ENCODE results near the gene NXT1. TPM values are rescaled to one million over a fixed set of nuclear protein-coding genes. Genes with fewer than 3 reads are reported as not detected.

Gene NXT1
- total RNA-seq, 1 experiment from 2014 or later: 98.0 TPM

GRCh38 chr20:23315099-23315498 lies 35.5 kb upstream of the NXT1 start:
- Histone ChIP-seq H3K4me3 (ENCODE audit: low read length) (no peak overlapping the region), H3K27me3 (ENCODE audit: low read length) (peaks cover 65% of the 10 kb centered on the region), H3K9me2 (replicated peaks; ENCODE audit: low read length) (no peaks in the 10 kb centered on the region), H2AFZ (ENCODE audit: low read length) (no peak overlapping the region), H3K4me2 (ENCODE audit: low read length) (no peak overlapping the region), H3K9me3 (ENCODE audit: low read length) (no peaks in the 10 kb centered on the region), H3F3A (ENCODE audit: low read length, unreplicated experiment) (no peaks in the 10 kb centered on the region), H3K27ac (ENCODE audit: low read length) (no peak overlapping the region), H3K36me3 (ENCODE audit: low read depth, low read length) (no peaks in the 10 kb centered on the region), H4K20me1 (ENCODE audit: low read length) (no peaks in the 10 kb centered on the region), H3K4me1 (ENCODE audit: insufficient read depth, low read length) (no peaks in the 10 kb centered on the region), H3K79me2 (ENCODE audit: low read length) (no peaks in the 10 kb centered on the region), H3K9ac (ENCODE audit: low read length) (no peak overlapping the region)
- no peak for ATAC-seq
- TF ChIP-seq EZH2phosphoT487 (IDR thresholded peaks at IDR 0.05; ENCODE audit: borderline replicate concordance, low read length) (no peak), CTCF (conservative IDR thresholded peaks at IDR 0.05; ENCODE audit: low read depth, low read length) (no peak), EZH2 (IDR thresholded peaks at IDR 0.05; ENCODE audit: low read length, unreplicated experiment) (no peak)
- BruUV-seq (replicated peaks): no TSS peak
- POLR2A ChIA-PET (ENCODE audit: unreplicated experiment): no interaction called here
- no peak for DNase-seq
- intact Hi-C loops (cut with micrococcal nuclease): no loop called here
- CTCF ChIA-PET: no interaction called here

GRCh38 chr20:23316626-23317025 lies 34.0 kb upstream of the NXT1 start:
- Histone ChIP-seq H2AFZ (ENCODE audit: low read length) (no peak overlapping the region), H3K27ac (ENCODE audit: low read length) (no peak overlapping the region), H3K9me2 (replicated peaks; ENCODE audit: low read length) (no peaks in the 10 kb centered on the region), H3F3A (ENCODE audit: low read length, unreplicated experiment) (no peaks in the 10 kb centered on the region), H3K9me3 (ENCODE audit: low read length) (no peaks in the 10 kb centered on the region), H3K4me2 (ENCODE audit: low read length) (no peak overlapping the region), H4K20me1 (ENCODE audit: low read length) (no peaks in the 10 kb centered on the region), H3K36me3 (ENCODE audit: low read depth, low read length) (no peaks in the 10 kb centered on the region), H3K4me1 (ENCODE audit: insufficient read depth, low read length) (no peaks in the 10 kb centered on the region), H3K9ac (ENCODE audit: low read length) (no peak overlapping the region), H3K4me3 (ENCODE audit: low read length) (no peak overlapping the region), H3K79me2 (ENCODE audit: low read length) (no peaks in the 10 kb centered on the region), H3K27me3 (ENCODE audit: low read length) (peaks cover 59% of the 10 kb centered on the region)
- ATAC-seq (no peak), DNase-seq (no peak)
- CTCF ChIA-PET: no interaction called here
- POLR2A ChIA-PET (ENCODE audit: unreplicated experiment): no interaction called here
- TF ChIP-seq CTCF (conservative IDR thresholded peaks at IDR 0.05; ENCODE audit: low read depth, low read length): no peak
- no peak for TF ChIP-seq EZH2 (IDR thresholded peaks at IDR 0.05; ENCODE audit: low read length, unreplicated experiment)
- no peak for TF ChIP-seq EZH2phosphoT487 (IDR thresholded peaks at IDR 0.05; ENCODE audit: borderline replicate concordance, low read length)
- BruUV-seq (replicated peaks): no TSS peak
- intact Hi-C loops (cut with micrococcal nuclease): no loop called here

GRCh38 chr20:23317081-23317480 lies 33.5 kb upstream of the NXT1 start:
- intact Hi-C loops (cut with micrococcal nuclease): no loop called here
- TF ChIP-seq EZH2phosphoT487 (IDR thresholded peaks at IDR 0.05; ENCODE audit: borderline replicate concordance, low read length): no peak
- TF ChIP-seq EZH2 (IDR thresholded peaks at IDR 0.05; ENCODE audit: low read length, unreplicated experiment): no peak
- no peak for TF ChIP-seq CTCF (conservative IDR thresholded peaks at IDR 0.05; ENCODE audit: low read depth, low read length)
- no peak overlapping the region for H3K4me2 ChIP-seq (ENCODE audit: low read length)
- no peak overlapping the region for H3K4me3 ChIP-seq (ENCODE audit: low read length)
- no peak overlapping the region for H2AFZ ChIP-seq (ENCODE audit: low read length)
- H3F3A ChIP-seq (ENCODE audit: low read length, unreplicated experiment): no peaks in the 10 kb centered on the region
- ChIA-PET POLR2A (ENCODE audit: unreplicated experiment) (no interaction called here), CTCF (no interaction called here)
- ATAC-seq: no peak
- H4K20me1 ChIP-seq (ENCODE audit: low read length): no peaks in the 10 kb centered on the region
- no peaks in the 10 kb centered on the region for H3K4me1 ChIP-seq (ENCODE audit: insufficient read depth, low read length)
- no TSS peak for BruUV-seq (replicated peaks)
- no peaks in the 10 kb centered on the region for H3K79me2 ChIP-seq (ENCODE audit: low read length)
- no peak overlapping the region for H3K9ac ChIP-seq (ENCODE audit: low read length)
- H3K9me3 ChIP-seq (ENCODE audit: low read length): no peaks in the 10 kb centered on the region
- no peaks in the 10 kb centered on the region for H3K36me3 ChIP-seq (ENCODE audit: low read depth, low read length)
- H3K27me3 ChIP-seq (ENCODE audit: low read length): peaks cover 54% of the 10 kb centered on the region
- H3K27ac ChIP-seq (ENCODE audit: low read length): no peak overlapping the region
- no peak for DNase-seq
- no peaks in the 10 kb centered on the region for H3K9me2 ChIP-seq (replicated peaks; ENCODE audit: low read length)

Measured in PC-3 (cell line).